ENCODE measurements around the gene IRAK2.

IRAK2 gene

DNA sequence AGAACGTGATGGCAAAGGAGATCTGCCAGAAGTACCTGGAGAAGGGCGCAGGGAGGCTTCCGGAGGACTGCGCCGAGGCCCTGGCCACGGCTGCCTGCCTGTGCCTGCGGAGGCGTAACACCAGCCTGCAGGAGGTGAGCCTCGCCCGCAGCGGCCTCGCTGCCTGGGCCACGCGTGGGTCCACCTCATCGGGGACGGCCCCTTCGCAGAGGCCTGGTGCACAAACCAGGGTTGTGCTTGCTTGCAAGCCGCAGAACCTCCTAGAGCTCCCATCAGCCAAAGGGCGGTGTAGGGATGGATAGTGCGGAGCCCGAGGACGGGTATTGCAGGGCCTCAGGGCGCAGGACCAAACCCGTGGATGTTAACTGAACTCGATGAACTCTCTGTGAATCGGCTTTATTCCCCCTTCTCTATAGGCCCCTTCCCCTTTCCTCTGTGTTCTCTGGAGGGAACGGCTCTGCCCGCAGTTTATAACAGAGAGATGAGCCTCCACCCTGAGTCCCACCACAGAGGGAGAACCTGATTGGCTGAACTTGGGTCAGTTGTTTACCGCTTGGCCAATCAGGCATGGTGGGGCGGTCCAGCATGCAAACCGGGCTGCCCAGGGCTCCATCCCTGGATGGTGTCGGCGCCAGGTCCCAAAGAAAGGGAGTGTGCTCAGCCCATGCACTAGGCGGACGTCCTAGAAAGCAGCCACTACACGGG lies 70.0 kb downstream of the IRAK2 start:
- no peaks in the 10 kb centered on the region for H3K27me3 ChIP-seq
- no peaks in the 10 kb centered on the region for H3K9me3 ChIP-seq
- DNase-seq = no peak
- no peak overlapping the region for H3K27ac ChIP-seq
- H3K36me3 ChIP-seq = peaks cover 26 to 49% (median 42%) of the 10 kb centered on the region in 3 donors
- TF ChIP-seq, protein P1, sequence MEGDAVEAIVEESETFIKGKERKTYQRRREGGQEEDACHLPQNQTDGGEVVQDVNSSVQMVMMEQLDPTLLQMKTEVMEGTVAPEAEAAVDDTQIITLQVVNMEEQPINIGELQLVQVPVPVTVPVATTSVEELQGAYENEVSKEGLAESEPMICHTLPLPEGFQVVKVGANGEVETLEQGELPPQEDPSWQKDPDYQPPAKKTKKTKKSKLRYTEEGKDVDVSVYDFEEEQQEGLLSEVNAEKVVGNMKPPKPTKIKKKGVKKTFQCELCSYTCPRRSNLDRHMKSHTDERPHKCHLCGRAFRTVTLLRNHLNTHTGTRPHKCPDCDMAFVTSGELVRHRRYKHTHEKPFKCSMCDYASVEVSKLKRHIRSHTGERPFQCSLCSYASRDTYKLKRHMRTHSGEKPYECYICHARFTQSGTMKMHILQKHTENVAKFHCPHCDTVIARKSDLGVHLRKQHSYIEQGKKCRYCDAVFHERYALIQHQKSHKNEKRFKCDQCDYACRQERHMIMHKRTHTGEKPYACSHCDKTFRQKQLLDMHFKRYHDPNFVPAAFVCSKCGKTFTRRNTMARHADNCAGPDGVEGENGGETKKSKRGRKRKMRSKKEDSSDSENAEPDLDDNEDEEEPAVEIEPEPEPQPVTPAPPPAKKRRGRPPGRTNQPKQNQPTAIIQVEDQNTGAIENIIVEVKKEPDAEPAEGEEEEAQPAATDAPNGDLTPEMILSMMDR (IDR thresholded peaks at IDR 0.05) = no peak
- intact Hi-C loops (cut with DNase I; ENCODE audit: low total_unique reads) = no loop called here
- H3K4me1 ChIP-seq = no peaks in the 10 kb centered on the region
- H3K4me3 ChIP-seq = no peak overlapping the region

GRCh38 chr3:10235551-10235950 lies 70.8 kb downstream of the IRAK2 start:
- peaks cover 26 to 47% (median 45%) of the 10 kb centered on the region in 3 donors for H3K36me3 ChIP-seq
- no peak overlapping the region for H3K27ac ChIP-seq
- H3K9me3 ChIP-seq = no peaks in the 10 kb centered on the region
- DNase-seq = no peak
- H3K4me1 ChIP-seq = no peaks in the 10 kb centered on the region
- H3K4me3 ChIP-seq = no peak overlapping the region
- TF ChIP-seq, protein P1 (IDR thresholded peaks at IDR 0.05) = no peak
- intact Hi-C loops (cut with DNase I; ENCODE audit: low total_unique reads) = no loop called here
- H3K27me3 ChIP-seq = no peaks in the 10 kb centered on the region

- no peaks in the 10 kb centered on the region for H3K27me3 ChIP-seq
- no peak overlapping the region for H3K4me3 ChIP-seq
- no peaks in the 10 kb centered on the region for H3K4me1 ChIP-seq
- H3K9me3 ChIP-seq = no peaks in the 10 kb centered on the region
- no peak for DNase-seq
- peaks cover 34 to 62% (median 51%) of the 10 kb centered on the region in 3 donors for H3K36me3 ChIP-seq
- TF ChIP-seq, protein P1 (IDR thresholded peaks at IDR 0.05) = no peak
- no peak overlapping the region for H3K27ac ChIP-seq
- intact Hi-C loops (cut with DNase I; ENCODE audit: low total_unique reads) = no loop called here
Observed at GRCh38 chr3:10238345-10239183, 73.8 kb downstream of the IRAK2 start.

DNA sequence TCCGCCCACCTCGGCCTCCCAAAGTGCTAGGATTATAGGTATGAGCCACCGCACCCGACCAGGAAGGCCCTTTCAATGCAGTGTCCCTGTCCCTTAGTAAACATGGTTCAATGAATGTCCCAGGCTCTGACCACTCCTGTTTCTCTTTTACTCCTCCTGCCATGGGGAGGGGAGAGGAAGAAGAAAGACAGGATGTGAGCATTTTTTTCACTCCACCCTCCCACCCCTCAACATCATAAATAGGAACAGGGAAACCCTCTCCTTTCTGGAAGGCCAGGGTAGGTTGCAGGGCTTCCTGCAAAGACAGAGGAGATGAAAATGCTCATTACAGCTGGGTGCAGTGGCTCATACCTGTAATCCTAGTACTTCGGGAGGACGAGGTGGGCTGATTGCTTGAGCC lies 76.1 kb downstream of the IRAK2 start:
- TF ChIP-seq, protein P1 (IDR thresholded peaks at IDR 0.05) = no peak
- intact Hi-C loops (cut with DNase I; ENCODE audit: low total_unique reads) = no loop called here
- peaks cover 21 to 40% (median 33%) of the 10 kb centered on the region in 3 donors for H3K36me3 ChIP-seq
- no peak overlapping the region for H3K27ac ChIP-seq
- no peak for DNase-seq
- H3K4me3 ChIP-seq = no peak overlapping the region
- H3K4me1 ChIP-seq = no peaks in the 10 kb centered on the region
- peaks cover 0 to 12% (median 0%) of the 10 kb centered on the region in 3 donors for H3K9me3 ChIP-seq
- no peaks in the 10 kb centered on the region for H3K27me3 ChIP-seq

DNA sequence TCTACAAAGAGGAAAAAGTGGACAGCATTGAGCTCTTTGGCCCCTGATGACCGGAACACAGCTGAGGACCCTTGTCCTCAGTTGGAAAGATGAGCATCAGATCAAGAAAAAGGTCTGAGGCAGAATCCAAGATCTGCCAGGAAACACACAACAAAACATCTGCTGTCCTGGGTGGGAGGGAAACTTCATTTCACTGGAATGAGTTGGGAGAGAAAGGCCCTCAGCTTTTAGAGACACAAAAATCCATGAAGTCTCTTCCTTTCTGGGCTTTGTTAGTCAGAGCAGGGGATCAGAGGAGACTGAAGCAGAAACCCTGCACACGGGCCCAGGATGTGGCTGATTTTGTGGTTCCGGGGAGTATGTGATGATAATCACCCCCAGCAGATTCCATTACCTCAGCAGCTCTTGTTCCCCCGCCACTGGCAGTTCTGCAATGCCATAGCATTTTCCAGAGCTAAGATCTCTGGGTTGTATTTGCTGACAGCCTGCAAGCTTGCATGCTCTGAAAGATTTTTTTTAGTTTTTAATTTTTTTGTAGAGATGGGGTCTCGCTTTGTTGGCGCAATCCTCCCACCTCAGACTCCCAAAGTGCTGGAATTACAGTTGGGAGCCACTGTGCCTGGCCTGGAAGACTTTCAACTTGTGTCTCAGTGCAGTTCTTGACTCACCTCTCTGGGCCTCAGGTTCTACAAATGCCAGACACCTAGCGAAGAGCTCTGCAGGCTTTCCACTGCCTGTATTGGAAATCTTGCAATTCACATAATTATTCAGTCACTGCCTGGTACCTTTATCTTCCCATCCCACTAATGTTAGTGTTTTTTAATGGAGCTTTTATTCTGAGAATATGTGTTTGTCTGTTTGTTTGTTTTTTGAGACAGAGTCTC lies 77.7 kb downstream of the IRAK2 start:
- Histone ChIP-seq H3K27me3 (no peaks in the 10 kb centered on the region), H3K36me3 (peaks cover 19 to 33% (median 22%) of the 10 kb centered on the region in 3 donors), H3K4me3 (no peak overlapping the region), H3K9me3 (peaks cover 0 to 14% (median 0%) of the 10 kb centered on the region in 3 donors), H3K27ac (no peak overlapping the region), H3K4me1 (peaks cover 0 to 2% (median under 1%) of the 10 kb centered on the region in 4 donors)
- DNase-seq = no peak
- TF ChIP-seq, protein P1 (IDR thresholded peaks at IDR 0.05) = no peak
- intact Hi-C loops (cut with DNase I; ENCODE audit: low total_unique reads) = no loop called here

All from tibial artery (tissue), 4 donors.